Measurements from ENCODE around the gene KL. TPM values are rescaled to one million over a fixed set of nuclear protein-coding genes. Genes with fewer than 3 reads are reported as not detected.

The KL gene
- total and polyA plus RNA-seq, 2 donors (not counting 1 experiment from before 2014, with no cell fraction given), result 0.07 TPM; not detected in 1

- no peaks in the 10 kb centered on the region for H4K20me1 ChIP-seq (ENCODE audit: control insufficient read depth, insufficient read depth, low read length, poor library complexity, severe bottlenecking)
- DNase-seq, result no peak
- H2AFZ ChIP-seq (ENCODE audit: insufficient read depth, low read depth, low read length, poor library complexity, severe bottlenecking), result no peak overlapping the region
- H3K4me1 ChIP-seq (ENCODE audit: control insufficient read depth in 2 of 2, insufficient read depth in 2 of 2, low read length in 2 of 2), result no peaks in the 10 kb centered on the region
- H3K4me3 ChIP-seq (ENCODE audit: control extremely low read depth in 1 of 5, extremely low read depth in 1 of 5, insufficient read depth in 1 of 5, low read depth in 2 of 5, low read length in 4 of 5), result no peak overlapping the region
- H3K79me2 ChIP-seq (ENCODE audit: control insufficient read depth, insufficient read depth, low read length), result no peaks in the 10 kb centered on the region
- ChIA-PET CTCF (no interaction called here), POLR2A (no interaction called here)
- Mint-ChIP-seq H3K27me3 (peaks cover 42% of the 10 kb centered on the region), H3K9me3 (ENCODE audit: insufficient read depth) (peaks cover 11% of the 10 kb centered on the region), H3K4me1 (no peaks in the 10 kb centered on the region), H3K4me3 (no peak overlapping the region), H3K27ac (no peak overlapping the region)
- H3K27me3 ChIP-seq (replicated peaks in 1 of 4; ENCODE audit: control extremely low read depth in 1 of 4, control insufficient read depth in 3 of 4, insufficient read depth in 4 of 4, low read length in 3 of 4), result peaks cover 0 to 11% (median 6%) of the 10 kb centered on the region in 4 experiments
- peaks cover 0 to 11% (median 4%) of the 10 kb centered on the region in 3 donors for H3K9me3 ChIP-seq (ENCODE audit: control extremely low read depth in 1 of 3, control insufficient read depth in 2 of 3, insufficient read depth in 1 of 3, low read length in 2 of 3)
- no peak overlapping the region for H3K4me2 ChIP-seq (replicated peaks; ENCODE audit: low read depth, low read length, poor library complexity, severe bottlenecking)
- WGBS (ENCODE audit: insufficient coverage), result no CpG with 5 or more reads among the region's 3 CpGs
- no peak overlapping the region for H3K9ac ChIP-seq (ENCODE audit: low read length)
- ATAC-seq (ENCODE audit: low read depth), result no peak
- TF ChIP-seq CTCF (IDR thresholded peaks at IDR 0.05), result no peak
- TF ChIP-seq EZH2 (IDR thresholded peaks at IDR 0.05; ENCODE audit: borderline replicate concordance, insufficient read depth, low read depth, low read length, poor library complexity, severe bottlenecking), result no peak
- intact Hi-C loops (cut with micrococcal nuclease), result no loop called here
- H3K36me3 ChIP-seq (replicated peaks in 1 of 2; ENCODE audit: control extremely low read depth in 1 of 2, control insufficient read depth in 1 of 2, extremely low read depth in 1 of 2, insufficient read depth in 2 of 2, low read length in 1 of 2), result no peaks in the 10 kb centered on the region
- H3K27ac ChIP-seq (ENCODE audit: low read length in 2 of 2), result no peak overlapping the region
These were observed 8.3 kb upstream of the KL start for GRCh38 chr13:33007950-33008349.

DNA sequence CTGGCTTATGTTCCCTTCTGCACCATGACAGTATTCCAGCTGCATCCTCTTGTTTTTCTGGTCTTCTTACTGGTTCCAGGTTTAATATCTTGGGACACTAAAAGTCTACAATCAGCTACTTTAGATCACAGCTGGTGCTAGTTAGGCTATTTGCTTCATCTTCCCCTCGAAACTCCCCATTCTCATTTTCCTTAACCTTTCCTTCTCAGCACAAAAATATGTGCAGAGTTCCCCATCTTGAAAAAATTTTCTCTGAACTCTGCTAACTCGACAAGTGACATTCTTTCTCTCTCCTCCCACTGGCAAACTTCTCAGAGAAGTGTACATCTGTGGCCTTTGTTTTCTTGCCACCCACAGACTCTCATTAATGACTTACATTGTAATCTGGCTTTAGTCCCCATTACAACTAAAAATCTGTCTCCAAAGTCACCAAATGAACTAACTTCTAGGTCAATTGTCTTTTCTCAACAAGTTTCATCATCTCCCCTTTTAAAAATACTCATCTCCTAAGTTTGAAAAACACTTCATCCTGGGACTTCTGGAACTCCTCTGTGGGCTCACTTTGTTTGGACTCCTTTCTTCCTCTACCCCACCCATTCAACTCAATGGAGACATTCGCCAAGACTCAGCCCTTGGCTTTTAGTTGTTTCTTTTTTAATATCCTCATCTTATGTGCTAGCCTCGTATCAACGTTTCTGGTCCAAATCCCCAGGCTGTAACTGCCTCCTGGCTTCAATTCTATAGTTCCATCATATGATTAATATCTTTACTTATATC, 7.1 kb upstream of the KL start:
- Histone ChIP-seq H3K4me3 (ENCODE audit: control extremely low read depth in 1 of 5, extremely low read depth in 1 of 5, insufficient read depth in 1 of 5, low read depth in 2 of 5, low read length in 4 of 5) (no peak overlapping the region), H3K4me1 (ENCODE audit: control insufficient read depth in 2 of 2, insufficient read depth in 2 of 2, low read length in 2 of 2) (no peaks in the 10 kb centered on the region), H3K27ac (ENCODE audit: low read length in 2 of 2) (no peak overlapping the region), H3K9ac (ENCODE audit: low read length) (no peak overlapping the region), H3K79me2 (ENCODE audit: control insufficient read depth, insufficient read depth, low read length) (no peaks in the 10 kb centered on the region), H3K4me2 (replicated peaks; ENCODE audit: low read depth, low read length, poor library complexity, severe bottlenecking) (no peak overlapping the region), H2AFZ (ENCODE audit: insufficient read depth, low read depth, low read length, poor library complexity, severe bottlenecking) (no peak overlapping the region), H4K20me1 (ENCODE audit: control insufficient read depth, insufficient read depth, low read length, poor library complexity, severe bottlenecking) (no peaks in the 10 kb centered on the region), H3K9me3 (ENCODE audit: control extremely low read depth in 1 of 3, control insufficient read depth in 2 of 3, insufficient read depth in 1 of 3, low read length in 2 of 3) (peaks cover 0 to 11% (median 4%) of the 10 kb centered on the region in 3 donors), H3K27me3 (replicated peaks in 1 of 4; ENCODE audit: control extremely low read depth in 1 of 4, control insufficient read depth in 3 of 4, insufficient read depth in 4 of 4, low read length in 3 of 4) (peaks cover 0 to 18% (median 9%) of the 10 kb centered on the region in 4 experiments), H3K36me3 (replicated peaks in 1 of 2; ENCODE audit: control extremely low read depth in 1 of 2, control insufficient read depth in 1 of 2, extremely low read depth in 1 of 2, insufficient read depth in 2 of 2, low read length in 1 of 2) (no peaks in the 10 kb centered on the region)
- POLR2A ChIA-PET, result no interaction called here
- no peaks in the 10 kb centered on the region for H3K4me1 Mint-ChIP-seq
- DNase-seq (no peak), ATAC-seq (ENCODE audit: low read depth) (no peak)
- CTCF ChIA-PET, result no interaction called here
- no peak overlapping the region for H3K27ac Mint-ChIP-seq
- peaks cover 49% of the 10 kb centered on the region for H3K27me3 Mint-ChIP-seq
- WGBS (ENCODE audit: insufficient coverage), result 67% methylated on average over 2 of the region's 5 CpGs
- TF ChIP-seq CTCF (IDR thresholded peaks at IDR 0.05), result no peak
- TF ChIP-seq EZH2 (IDR thresholded peaks at IDR 0.05; ENCODE audit: borderline replicate concordance, insufficient read depth, low read depth, low read length, poor library complexity, severe bottlenecking), result no peak
- H3K4me3 Mint-ChIP-seq, result no peak overlapping the region
- intact Hi-C loops (cut with micrococcal nuclease), result no loop called here
- H3K9me3 Mint-ChIP-seq (ENCODE audit: insufficient read depth), result peaks cover 11% of the 10 kb centered on the region
